Lung (tissue), 12 donors: ENCODE results near the gene POU2F1. TPM values are rescaled to one million over a fixed set of nuclear protein-coding genes. Genes with fewer than 3 reads are reported as not detected.

Experiments used
- ATAC-seq: fragments of 200-7000 bp; cut with Tn5 transposase; one replicate; pipeline ENCODE4 v1.9.1; 2020; ENCODE audit warnings: moderate number of reproducible peaks; ENCODE audit not compliant: insufficient read depth, low FRiP score
- DNase-seq, 3 donors: peaks; one replicate each; pipeline ENCODE4 v3.0.0-alpha.2; 2013 to 2017
- H3K27ac ChIP-seq, 2 donors: one replicate each; pipeline ENCODE4 v1.5.1; 2013; ENCODE audit warnings: mild to moderate bottlenecking in 2 of 2, moderate library complexity in 2 of 2, control low read depth in 1 of 2, inconsistent platforms in 1 of 2, low read depth in 1 of 2, low read length in 1 of 2
- H3K27me3 ChIP-seq, 3 donors: one replicate each; pipeline ENCODE4 v1.5.1; 2013; ENCODE audit warnings: low read length in 2 of 3; ENCODE audit not compliant: control insufficient read depth in 3 of 3, insufficient read depth in 3 of 3
- H3K36me3 ChIP-seq, 4 donors: one replicate each; pipeline ENCODE4 v1.5.1; 2013; ENCODE audit warnings: low read length in 4 of 4, mild to moderate bottlenecking in 1 of 4, moderate library complexity in 1 of 4; ENCODE audit not compliant: control insufficient read depth in 4 of 4, insufficient read depth in 4 of 4
- H3K4me1 ChIP-seq, 5 donors: one replicate each; pipeline ENCODE4 v1.5.1; 2013; ENCODE audit warnings: low read length in 5 of 5, mild to moderate bottlenecking in 2 of 5, moderate library complexity in 1 of 5; ENCODE audit not compliant: control insufficient read depth in 5 of 5, insufficient read depth in 5 of 5
- H3K4me3 ChIP-seq: one replicate; pipeline ENCODE4 v1.5.1; 2013; ENCODE audit warnings: mild to moderate bottlenecking, control low read depth, moderate library complexity
- H3K9ac ChIP-seq, 2 donors: one replicate each; pipeline ENCODE4 v1.5.1; 2013; ENCODE audit warnings: low read length in 2 of 2, control low read depth in 1 of 2; ENCODE audit not compliant: insufficient read depth in 1 of 2
- H3K9me3 ChIP-seq, 4 donors: one replicate each; pipeline ENCODE4 v1.5.1; 2013; ENCODE audit warnings: low read length in 3 of 4, mild to moderate bottlenecking in 1 of 4, moderate library complexity in 1 of 4; ENCODE audit not compliant: control insufficient read depth in 4 of 4, insufficient read depth in 3 of 4
- CTCF ChIP-seq: IDR thresholded peaks from 2 replicates; pipeline ENCODE4 v1.5.1; 2012; ENCODE audit warnings: mild to moderate bottlenecking; ENCODE audit errors: control extremely low read depth, extremely low read depth
- WGBS, 2 donors: extraction: QIAGEN DNeasy Blood & Tissue Kit; methylation state at CpG; one replicate each; pipeline ENCODE4 v1.1.7; 2013; 5-methylcytosine and 5-hydroxymethylcytosine counted together
- polyA plus RNA-seq, 2 donors: library from polyadenylated mRNA; stranded (reverse); fragments of 200-250 nt; gene quantifications; one replicate each; pipeline ENCODE4 v1.2.1, GENCODE V29; 2013
- total RNA-seq, 2 donors: library from RNA; depleted of rRNA in 1 of 2; stranded (reverse); fragments of >200 nt in 1 of 2; gene quantifications; one replicate each; pipeline ENCODE4 v1.2.1, GENCODE V29; 2014 to 2021
- donor health status: control.
- donor health status: control.
- donor health status: Bipolar disorder and iron deficiency.
- donor health status: healthy.
- donor health status: DM: yes; HTN: yes; CAD: no.

POU2F1 gene
- total and polyA plus RNA-seq, 4 donors, result 2.0 to 34.4 (median 8.7) TPM

GRCh38 chr1:167251472-167251871 is 30.8 kb downstream of the POU2F1 start:
- H3K4me3 ChIP-seq, result no peak overlapping the region
- TF ChIP-seq CTCF, result no peak
- no peaks in the 10 kb centered on the region for H3K9me3 ChIP-seq
- no peak overlapping the region for H3K27ac ChIP-seq
- no peak overlapping the region for H3K9ac ChIP-seq
- ATAC-seq (no peak), DNase-seq (peak in 2 of 3 donors; percentile 26 to 53)
- WGBS, 2 donors, result 97% methylated on average over 4 of the region's 4 CpGs
- no peaks in the 10 kb centered on the region for H3K27me3 ChIP-seq
- no peaks in the 10 kb centered on the region for H3K36me3 ChIP-seq
- H3K4me1 ChIP-seq, result peaks cover 0 to 22% (median 0%) of the 10 kb centered on the region in 5 donors

GRCh38 chr1:167252986-167253385 is 32.3 kb downstream of the POU2F1 start:
- ATAC-seq, result no peak
- Histone ChIP-seq H3K27ac (no peak overlapping the region), H3K27me3 (no peaks in the 10 kb centered on the region), H3K4me1 (peaks cover 0 to 23% (median 0%) of the 10 kb centered on the region in 5 donors), H3K9ac (no peak overlapping the region), H3K9me3 (no peaks in the 10 kb centered on the region), H3K36me3 (no peaks in the 10 kb centered on the region), H3K4me3 (no peak overlapping the region)
- no peak for DNase-seq
- TF ChIP-seq CTCF, result no peak

GRCh38 chr1:167258858-167259257 is 38.2 kb downstream of the POU2F1 start:
- no peaks in the 10 kb centered on the region for H3K27me3 ChIP-seq
- no peak overlapping the region for H3K9ac ChIP-seq
- ATAC-seq (no peak), DNase-seq (no peak)
- no peaks in the 10 kb centered on the region for H3K36me3 ChIP-seq
- H3K27ac ChIP-seq, result no peak overlapping the region
- H3K9me3 ChIP-seq, result no peaks in the 10 kb centered on the region
- H3K4me1 ChIP-seq, result peaks cover 0 to 30% (median 0%) of the 10 kb centered on the region in 5 donors
- 73 to 82% methylated on average over 5 of the region's 5 CpGs for WGBS, 2 donors
- H3K4me3 ChIP-seq, result no peak overlapping the region
- no peak for TF ChIP-seq CTCF

GRCh38 chr1:167262836-167263235 is 42.1 kb downstream of the POU2F1 start:
- DNase-seq (no peak), ATAC-seq (no peak)
- H3K27me3 ChIP-seq, result no peaks in the 10 kb centered on the region
- no peak overlapping the region for H3K9ac ChIP-seq
- no peaks in the 10 kb centered on the region for H3K9me3 ChIP-seq
- peaks cover 0 to 31% (median 0%) of the 10 kb centered on the region in 5 donors for H3K4me1 ChIP-seq
- no peak overlapping the region for H3K27ac ChIP-seq
- H3K36me3 ChIP-seq, result no peaks in the 10 kb centered on the region
- no peak for TF ChIP-seq CTCF
- no peak overlapping the region for H3K4me3 ChIP-seq
